A549 (cell line): ENCODE data around the gene FRRS1L. TPM values are rescaled to one million over a fixed set of nuclear protein-coding genes. Genes with fewer than 3 reads are reported as not detected.

Source experiments
- ATAC-seq, 2 experiments: fragments of 200-7000 bp in 1 of 2; fragments of >200 bp in 1 of 2; cut with Nextera tagmentation in 1 of 2; cut with Tn5 transposase in 1 of 2; 3 replicates each; pipeline versions ENCODE4 v1.8.0 to v1.9.1; 2018 to 2020; ENCODE audit warnings: mild to moderate bottlenecking in 1 of 2, moderate library complexity in 1 of 2
- CTCF ChIA-PET: fragments of 300-600 bp; sonication (Branson Sonifier 250); formaldehyde crosslinking; extraction: SDS; loops from one replicate; lab custom pipeline; 2021; ENCODE audit warnings: antibody characterized with exemption, inconsistent platforms; lab: Yijun Ruan, JAX
- POLR2A ChIA-PET: fragments of 350-600 bp; formaldehyde crosslinking; extraction: SDS; loops from one replicate; lab custom pipeline; 2021; ENCODE audit warnings: antibody characterized with exemption, inconsistent platforms; lab: Yijun Ruan, JAX
- DNase-seq, 2 experiments: peaks; one replicate each; pipeline versions ENCODE4 v3.0.0 to v3.0.0-alpha.2; 2011 to 2016; ENCODE audit warnings: low read depth in 1 of 2, low spot score in 1 of 2
- FAIRE-seq: peaks from 2 replicates; lab custom pipeline; 2011; peaks lifted over from hg19 to GRCh38; lab: Jason Lieb, UNC
- H3K27ac ChIP-seq, 2 experiments: fragments of >200 bp; sonication (Bioruptor Twin); formaldehyde crosslinking; 3 replicates each; pipeline ENCODE4 v1.5.1; 2016 to 2017
- H3K4me1 ChIP-seq: fragments of >200 bp; sonication (Bioruptor Twin); formaldehyde crosslinking; 3 replicates; pipeline ENCODE4 v1.6.1; 2016
- H3K4me2 ChIP-seq: fragments of >200 bp; sonication (Bioruptor Twin); formaldehyde crosslinking; 3 replicates; pipeline ENCODE4 v1.6.1; 2016
- H3K4me3 ChIP-seq: fragments of >200 bp; sonication (Bioruptor Twin); formaldehyde crosslinking; 3 replicates; pipeline ENCODE4 v1.5.1; 2016
- H3K9me3 ChIP-seq: fragments of >200 bp; sonication (Bioruptor Twin); formaldehyde crosslinking; 3 replicates; pipeline ENCODE4 v1.6.1; 2016
- ATOH8 ChIP-seq: fragments of 250-450 bp; sonication (Bioruptor Pico); IDR thresholded peaks from 2 replicates; pipeline ENCODE4 v1.5.0; 2020; ENCODE audit warnings: low read depth, mild to moderate bottlenecking, moderate library complexity
- CHD4 ChIP-seq: fragments of 200-600 bp; sonication (generic); IDR thresholded peaks from 2 replicates; pipeline ENCODE4 v1.6.1; 2016; ENCODE audit warnings: antibody characterized with exemption, mild to moderate bottlenecking, borderline replicate concordance
- CTCF ChIP-seq: fragments of >200 bp; sonication (Bioruptor Twin); formaldehyde crosslinking; IDR thresholded peaks from 3 replicates; pipeline ENCODE4 v1.5.1; 2016
- ELK1 ChIP-seq: fragments of 150-350 bp; IDR thresholded peaks from 2 replicates; pipeline ENCODE4 v1.6.1; 2014; ENCODE audit warnings: low read depth, mild to moderate bottlenecking, low read length
- ESRRA ChIP-seq: fragments of 150-350 bp; IDR thresholded peaks from 2 replicates; pipeline ENCODE4 v1.6.1; 2014; ENCODE audit warnings: mild to moderate bottlenecking, low read length, borderline replicate concordance
- FOSL2 ChIP-seq, 2 experiments: fragments of 450-650 bp in 1 of 2; fragments of >200 bp in 1 of 2; sonication (Bioruptor Twin) in 1 of 2; formaldehyde crosslinking; IDR thresholded peaks; 2 replicates each; pipeline versions ENCODE4 v1.5.0 to v1.6.1; 2016 to 2020; ENCODE audit warnings: mild to moderate bottlenecking in 1 of 2, moderate library complexity in 1 of 2
- GATA3 ChIP-seq: IDR thresholded peaks from 2 replicates; pipeline ENCODE4 v1.6.1; 2012; ENCODE audit warnings: borderline replicate concordance
- HDAC2 ChIP-seq: fragments of 200-600 bp; sonication (generic); IDR thresholded peaks from 2 replicates; pipeline ENCODE4 v1.6.1; 2016
- HMGXB4 ChIP-seq: fragments of 250-450 bp; sonication (Bioruptor Pico); IDR thresholded peaks from 2 replicates; pipeline ENCODE4 v1.5.0; 2021; ENCODE audit warnings: mild to moderate bottlenecking, moderate library complexity, borderline replicate concordance
- HOXB13 ChIP-seq: fragments of 250-450 bp; sonication (Bioruptor Pico); IDR thresholded peaks from 2 replicates; pipeline ENCODE4 v1.5.0; 2020; ENCODE audit warnings: low read depth, mild to moderate bottlenecking, moderate library complexity
- JUNB ChIP-seq: fragments of >200 bp; sonication (Bioruptor Twin); formaldehyde crosslinking; IDR thresholded peaks from 2 replicates; pipeline ENCODE4 v1.6.1; 2016
- MAFK ChIP-seq: fragments of 450-650 bp; IDR thresholded peaks from 2 replicates; pipeline ENCODE4 v1.6.1; 2014; ENCODE audit not compliant: partially characterized antibody
- MAX ChIP-seq: IDR thresholded peaks from 2 replicates; pipeline ENCODE4 v1.6.1; 2012
- MAZ ChIP-seq: fragments of 150-350 bp; IDR thresholded peaks from 2 replicates; pipeline ENCODE4 v1.6.1; 2014; ENCODE audit warnings: antibody characterized with exemption, low read depth, low read length, borderline replicate concordance
- NFE2L2 ChIP-seq: fragments of 150-350 bp; conservative IDR thresholded peaks from 2 replicates; pipeline ENCODE4 v1.6.1; 2014; ENCODE audit warnings: low read length
- PHF8 ChIP-seq: fragments of 200-600 bp; sonication (generic); IDR thresholded peaks from 2 replicates; pipeline ENCODE4 v1.6.1; 2016; ENCODE audit warnings: low read depth, mild to moderate bottlenecking, antibody characterized with exemption, moderate library complexity, borderline replicate concordance
- POLR2A ChIP-seq: IDR thresholded peaks from 2 replicates; pipeline ENCODE4 v1.6.1; 2012; ENCODE audit warnings: mild to moderate bottlenecking, low read length
- POLR2AphosphoS2 ChIP-seq: conservative IDR thresholded peaks from 2 replicates; pipeline ENCODE4 v1.6.1; 2012; ENCODE audit warnings: low read length, improper control_type of control experiment, inconsistent platforms
- RAD21 ChIP-seq, 2 experiments: fragments of >200 bp in 1 of 2; sonication (Bioruptor Twin) in 1 of 2; formaldehyde crosslinking in 1 of 2; IDR thresholded peaks in 1 of 2; conservative IDR thresholded peaks in 1 of 2; 2 replicates in 1 of 2; 3 replicates in 1 of 2; pipeline ENCODE4 v1.6.1; 2012 to 2018; ENCODE audit warnings: inconsistent platforms in 1 of 2
- RARB ChIP-seq: fragments of 250-450 bp; sonication (Bioruptor Pico); IDR thresholded peaks from 2 replicates; pipeline ENCODE4 v1.8.0; 2021; ENCODE audit warnings: mild to moderate bottlenecking, moderate library complexity
- SMC3 ChIP-seq: fragments of >200 bp; sonication (Bioruptor Twin); formaldehyde crosslinking; IDR thresholded peaks from 3 replicates; pipeline ENCODE4 v1.6.1; 2018; ENCODE audit warnings: inconsistent platforms
- WGBS: methylation state at CpG from one replicate; pipeline ENCODE4 v1.1.6; 2017; ENCODE audit errors: missing lambda C conversion rate; 5-methylcytosine and 5-hydroxymethylcytosine counted together
- polyA plus RNA-seq, 4 experiments: library from polyadenylated mRNA; depleted of rRNA in 3 of 4; stranded (reverse); fragments of >200 nt; fragmentation: RNase III in 1 of 4; extraction: RNeasy Plus Mini Kit Qiagen cat#74134 plus additional on column Dnase treatment in 1 of 4; gene quantifications; 2 replicates in 3 of 4; 3 replicates in 1 of 4; pipeline ENCODE4 v1.2.3, GENCODE V29; 2011 to 2017

FRRS1L gene
- polyA plus RNA-seq, 2 of the 4 experiments (the other 2 are of a cell fraction): 0.54 to 1.5 TPM

GRCh38 chr9:109100543-109101201 is 66.4 kb downstream of the FRRS1L start:
- FAIRE-seq (no peak), DNase-seq (no peak), ATAC-seq (no peak)
- peak overlapping the region; percentile 72 for H3K4me2 ChIP-seq
- WGBS: 96% methylated on average over 3 of the region's 3 CpGs
- H3K4me3 ChIP-seq: no peak overlapping the region
- 0 out of 3 replicates have a peak, but pooled peaks cover 7% of the 10 kb centered on the region for H3K9me3 ChIP-seq
- peaks cover 73% of the 10 kb centered on the region for H3K4me1 ChIP-seq
- CTCF ChIA-PET: interaction anchor here (0.8 to 2.2 kb wide), 6 partner anchors 10 to 341 kb away, joined by 3 to 8 read pairs (median 3); partner anchors contain the start of gene TMEM245
- peak overlapping the region; percentile 39 to 85 for H3K27ac ChIP-seq
- POLR2A ChIA-PET: interaction anchor here (1.1 to 1.3 kb wide), 2 partner anchors 19 kb away, joined by 3 to 4 read pairs; partner anchors contain the start of gene TMEM245
- TF ChIP-seq CHD4 (no peak), PHF8 (no peak), GATA3 (peak; percentile 57), SMC3 (no peak)

GRCh38 chr9:109098960-109099308 is 68.1 kb downstream of the FRRS1L start:
- Histone ChIP-seq H3K4me3 (no peak overlapping the region), H3K4me1 (peaks cover 77% of the 10 kb centered on the region), H3K27ac (peak overlapping the region; percentile 79 to 85), H3K4me2 (peak overlapping the region; percentile 72), H3K9me3 (0 out of 3 replicates have a peak, but pooled peaks cover 7% of the 10 kb centered on the region)
- no peak for DNase-seq
- WGBS: 68% methylated on average over 2 of the region's 2 CpGs
- TF ChIP-seq GATA3 (no peak), POLR2A (no peak), MAZ (no peak), HDAC2 (no peak), RARB (CRISPR knock-in tag) (no peak), POLR2AphosphoS2 (no peak), MAX (0 out of 2 replicates have a peak, but pooled peaks have one; percentile 5), ELK1 (no peak)
- ChIA-PET CTCF (interaction anchor here (0.6 to 2.2 kb wide), 2 partner anchors 11 to 384 kb away, joined by 4 to 8 read pairs; no protein-coding TSS in a partner anchor), POLR2A (no interaction called here)
- peak; percentile 23 to 51; a peak in 3 of 6 replicates for ATAC-seq
- no peak for FAIRE-seq

- Histone ChIP-seq H3K27ac (peak overlapping the region; percentile 79 to 85), H3K4me3 (no peak overlapping the region), H3K9me3 (0 out of 3 replicates have a peak, but pooled peaks cover 2% of the 10 kb centered on the region)
- CTCF ChIA-PET: interaction anchor here (0.6 to 1.2 kb wide), 4 partner anchors 84 to 385 kb away, joined by 3 to 4 read pairs (median 3); no protein-coding TSS in a partner anchor
- WGBS: 23% methylated on average over 4 of the region's 4 CpGs
- TF ChIP-seq MAFK: peak; percentile 98
- no peak for TF ChIP-seq HOXB13 (CRISPR knock-in tag)
- no peak for TF ChIP-seq ESRRA
- TF ChIP-seq RARB (CRISPR knock-in tag): no peak
- peak; percentile 96 for TF ChIP-seq NFE2L2
- 0 out of 3 replicates have a peak, but pooled peaks have one; percentile 23 for TF ChIP-seq CTCF
- no peak for TF ChIP-seq FOSL2 (IDR thresholded peaks at IDR 0.05)
- 0 out of 2 replicates have a peak, but pooled peaks have one; percentile 30 for TF ChIP-seq FOSL2 (CRISPR knock-in tag; IDR thresholded peaks at IDR 0.05)
- TF ChIP-seq MAX: peak; percentile 35; the same call in 1 of the 2 replicates
- TF ChIP-seq SMC3: peak; percentile 21; the same call in 1 of the 3 replicates
- peak in 1 of 2 experiments; percentile 31; a peak in 2 of 5 replicates for TF ChIP-seq RAD21 (conservative IDR thresholded peaks at IDR 0.05 in 1 of 2, IDR thresholded peaks at IDR 0.05 in 1 of 2)
- no peak for TF ChIP-seq ATOH8 (CRISPR knock-in tag)
- no peak for TF ChIP-seq JUNB
- no peak for TF ChIP-seq HMGXB4 (CRISPR knock-in tag)
- TF ChIP-seq, all 56 proteins: peak for 7
- Histone ChIP-seq H3K4me1 (peaks cover 77% of the 10 kb centered on the region), H3K4me2 (peak overlapping the region; percentile 72)
- peak; percentile 86 to 92 for ATAC-seq
- POLR2A ChIA-PET: no interaction called here
- DNase-seq: peak in 1 of 2 experiments; percentile 68
- no peak for FAIRE-seq
Measured at GRCh38 chr9:109098171-109098959, 68.7 kb downstream of the FRRS1L start.
